ENCODE data around the gene SLC44A1. TPM values are rescaled to one million over a fixed set of nuclear protein-coding genes. Genes with fewer than 3 reads are reported as not detected.

SLC44A1 gene
- total and polyA plus RNA-seq, 10 of the 15 experiments (the other 5 are each of a cell fraction or from before 2014, with no cell fraction given): 2.4 to 21.2 (median 12.4) TPM

DNA sequence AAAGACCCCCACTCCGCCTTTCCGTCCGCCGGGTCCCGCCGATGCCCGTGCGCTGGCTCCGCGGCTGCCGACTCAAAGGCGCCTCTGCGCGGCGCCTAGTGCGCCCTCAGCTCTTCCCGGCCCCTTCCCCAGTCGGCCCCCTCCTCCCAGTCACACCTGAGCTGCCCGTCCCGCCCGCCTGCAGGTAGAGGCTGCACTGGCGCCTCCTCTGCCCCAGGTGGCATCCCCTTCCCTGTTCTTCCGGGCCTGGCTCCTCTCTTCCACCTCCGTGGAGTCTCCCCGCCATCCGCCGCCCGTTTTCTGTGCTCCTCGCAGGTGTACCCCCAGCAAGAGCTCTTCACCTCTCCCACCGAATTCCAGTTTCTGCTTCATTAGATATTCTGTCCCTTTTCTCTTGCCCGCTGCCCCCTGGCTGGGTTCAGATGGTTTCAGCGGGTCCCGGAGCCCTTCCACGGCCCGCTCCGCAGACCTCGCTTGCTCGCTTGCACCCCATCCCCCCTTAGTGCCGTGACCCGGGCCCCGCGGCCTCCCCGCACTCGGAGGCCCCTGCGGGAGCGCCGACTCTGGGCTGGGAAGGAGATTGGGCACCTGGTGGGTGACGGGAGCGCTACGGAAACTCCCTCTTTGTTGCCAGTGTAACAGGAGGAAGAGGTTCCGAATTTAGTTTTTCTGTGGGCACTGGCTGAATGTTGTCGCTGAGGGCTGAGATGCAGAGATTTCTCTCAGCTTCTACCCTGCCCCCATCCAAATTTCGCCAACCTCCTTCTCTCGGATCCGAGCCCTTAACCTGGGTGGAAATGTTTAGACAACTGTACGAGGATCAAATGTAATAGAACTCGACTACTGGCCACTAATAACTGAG, 809 bp downstream of the SLC44A1 start:
- SMC1A ChIA-PET (ENCODE audit: uncharacterized antibody, unreplicated experiment): interaction anchor here (0.7 to 1.7 kb wide), 6 partner anchors 9 to 172 kb away, joined by 3 to 8 read pairs (median 4); no protein-coding TSS in a partner anchor
- H3K27ac ChIP-seq (ENCODE audit: control insufficient read depth, insufficient read depth): peak overlapping the region; percentile 10; the same call in 1 of the 2 replicates
- H2AFZ ChIP-seq (ENCODE audit: control insufficient read depth, low read depth, low read length): peak overlapping the region; percentile 75
- H3K4me2 ChIP-seq (ENCODE audit: control insufficient read depth, insufficient read depth): peak overlapping the region; percentile 86
- peak overlapping the region; percentile 73 for H3K9ac ChIP-seq (ENCODE audit: control insufficient read depth, insufficient read depth, low read length)
- DNase-seq (ENCODE audit: low read depth, low spot score) (no peak), ATAC-seq (peak; percentile 57), FAIRE-seq (peak; percentile 78)
- H3K9me3 ChIP-seq (replicated peaks; ENCODE audit: control insufficient read depth, insufficient read depth, low read length): no peaks in the 10 kb centered on the region
- POLR2A ChIA-PET: interaction anchor here (0.7 to 2.0 kb wide), 5 partner anchors 9 to 66 kb away, joined by 3 to 10 read pairs (median 6); no protein-coding TSS in a partner anchor
- H3K27me3 ChIP-seq (replicated peaks in 1 of 2; ENCODE audit: control insufficient read depth in 2 of 2, insufficient read depth in 2 of 2, low read length in 1 of 2): no peaks in the 10 kb centered on the region
- RAD21 ChIA-PET (ENCODE audit: unreplicated experiment): interaction anchor here (0.6 to 2.0 kb wide), 15 partner anchors 8 to 478 kb away, joined by 3 to 10 read pairs (median 3); no protein-coding TSS in a partner anchor
- in situ Hi-C loops (cut with MboI): no loop called here
- peak overlapping the region; percentile 87 for H3K4me3 ChIP-seq
- intact Hi-C loops (cut with micrococcal nuclease; ENCODE audit: unreplicated experiment): loop anchor here (5.0 to 10.0 kb wide), 3 partner anchors 112 to 470 kb away; partner anchors contain the start of gene TMEM38B
- BruUV-seq (replicated peaks): no TSS peak
- H3K36me3 ChIP-seq (ENCODE audit: control insufficient read depth in 2 of 2, insufficient read depth in 2 of 2, low read length in 1 of 2): no peaks in the 10 kb centered on the region
- 1% methylated on average over 36 of the region's 57 CpGs for WGBS (ENCODE audit: insufficient coverage, insufficient replicate concordance, low lambda C conversion rate, missing lambda C conversion rate)
- peaks cover 11% of the 10 kb centered on the region for H3K4me1 ChIP-seq (ENCODE audit: control insufficient read depth, insufficient read depth, low read length)
- no peaks in the 10 kb centered on the region for H4K20me1 ChIP-seq (ENCODE audit: control insufficient read depth, insufficient read depth)
- CTCF ChIA-PET: interaction anchor here (0.7 to 1.7 kb wide), 11 partner anchors 8 to 194 kb away, joined by 3 to 5 read pairs (median 4); no protein-coding TSS in a partner anchor
- H3K79me2 ChIP-seq (ENCODE audit: control insufficient read depth, insufficient read depth, low read length): peaks cover 4% of the 10 kb centered on the region
- TF ChIP-seq SUPT20H (IDR thresholded peaks at IDR 0.05; ENCODE audit: borderline replicate concordance, control insufficient read depth, low read depth, low read length) (no peak), YY1 (IDR thresholded peaks at IDR 0.05; ENCODE audit: low read depth, low read length) (no peak), PAX5 (IDR thresholded peaks at IDR 0.05; ENCODE audit: borderline replicate concordance, low read depth, low read length) (0 out of 2 replicates have a peak, but pooled peaks have one; percentile 23), IKZF1 (conservative IDR thresholded peaks at IDR 0.05) (peak; percentile 40; the same call in 1 of the 2 replicates), SREBF1 (IDR thresholded peaks at IDR 0.05; ENCODE audit: low read length) (no peak), CHD2 (IDR thresholded peaks at IDR 0.05; ENCODE audit: borderline replicate concordance, low read depth, low read length) (peak; percentile 54; the same call in 1 of the 2 replicates)
- TF ChIP-seq, protein P1, sequence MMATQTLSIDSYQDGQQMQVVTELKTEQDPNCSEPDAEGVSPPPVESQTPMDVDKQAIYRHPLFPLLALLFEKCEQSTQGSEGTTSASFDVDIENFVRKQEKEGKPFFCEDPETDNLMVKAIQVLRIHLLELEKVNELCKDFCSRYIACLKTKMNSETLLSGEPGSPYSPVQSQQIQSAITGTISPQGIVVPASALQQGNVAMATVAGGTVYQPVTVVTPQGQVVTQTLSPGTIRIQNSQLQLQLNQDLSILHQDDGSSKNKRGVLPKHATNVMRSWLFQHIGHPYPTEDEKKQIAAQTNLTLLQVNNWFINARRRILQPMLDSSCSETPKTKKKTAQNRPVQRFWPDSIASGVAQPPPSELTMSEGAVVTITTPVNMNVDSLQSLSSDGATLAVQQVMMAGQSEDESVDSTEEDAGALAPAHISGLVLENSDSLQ (IDR thresholded peaks at IDR 0.05): no peak
- TF ChIP-seq, protein P2, sequence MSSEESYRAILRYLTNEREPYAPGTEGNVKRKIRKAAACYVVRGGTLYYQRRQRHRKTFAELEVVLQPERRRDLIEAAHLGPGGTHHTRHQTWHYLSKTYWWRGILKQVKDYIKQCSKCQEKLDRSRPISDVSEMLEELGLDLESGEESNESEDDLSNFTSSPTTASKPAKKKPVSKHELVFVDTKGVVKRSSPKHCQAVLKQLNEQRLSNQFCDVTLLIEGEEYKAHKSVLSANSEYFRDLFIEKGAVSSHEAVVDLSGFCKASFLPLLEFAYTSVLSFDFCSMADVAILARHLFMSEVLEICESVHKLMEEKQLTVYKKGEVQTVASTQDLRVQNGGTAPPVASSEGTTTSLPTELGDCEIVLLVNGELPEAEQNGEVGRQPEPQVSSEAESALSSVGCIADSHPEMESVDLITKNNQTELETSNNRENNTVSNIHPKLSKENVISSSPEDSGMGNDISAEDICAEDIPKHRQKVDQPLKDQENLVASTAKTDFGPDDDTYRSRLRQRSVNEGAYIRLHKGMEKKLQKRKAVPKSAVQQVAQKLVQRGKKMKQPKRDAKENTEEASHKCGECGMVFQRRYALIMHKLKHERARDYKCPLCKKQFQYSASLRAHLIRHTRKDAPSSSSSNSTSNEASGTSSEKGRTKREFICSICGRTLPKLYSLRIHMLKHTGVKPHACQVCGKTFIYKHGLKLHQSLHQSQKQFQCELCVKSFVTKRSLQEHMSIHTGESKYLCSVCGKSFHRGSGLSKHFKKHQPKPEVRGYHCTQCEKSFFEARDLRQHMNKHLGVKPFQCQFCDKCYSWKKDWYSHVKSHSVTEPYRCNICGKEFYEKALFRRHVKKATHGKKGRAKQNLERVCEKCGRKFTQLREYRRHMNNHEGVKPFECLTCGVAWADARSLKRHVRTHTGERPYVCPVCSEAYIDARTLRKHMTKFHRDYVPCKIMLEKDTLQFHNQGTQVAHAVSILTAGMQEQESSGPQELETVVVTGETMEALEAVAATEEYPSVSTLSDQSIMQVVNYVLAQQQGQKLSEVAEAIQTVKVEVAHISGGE (CRISPR knock-in tag; IDR thresholded peaks at IDR 0.05): no peak
- TF ChIP-seq, protein P3, sequence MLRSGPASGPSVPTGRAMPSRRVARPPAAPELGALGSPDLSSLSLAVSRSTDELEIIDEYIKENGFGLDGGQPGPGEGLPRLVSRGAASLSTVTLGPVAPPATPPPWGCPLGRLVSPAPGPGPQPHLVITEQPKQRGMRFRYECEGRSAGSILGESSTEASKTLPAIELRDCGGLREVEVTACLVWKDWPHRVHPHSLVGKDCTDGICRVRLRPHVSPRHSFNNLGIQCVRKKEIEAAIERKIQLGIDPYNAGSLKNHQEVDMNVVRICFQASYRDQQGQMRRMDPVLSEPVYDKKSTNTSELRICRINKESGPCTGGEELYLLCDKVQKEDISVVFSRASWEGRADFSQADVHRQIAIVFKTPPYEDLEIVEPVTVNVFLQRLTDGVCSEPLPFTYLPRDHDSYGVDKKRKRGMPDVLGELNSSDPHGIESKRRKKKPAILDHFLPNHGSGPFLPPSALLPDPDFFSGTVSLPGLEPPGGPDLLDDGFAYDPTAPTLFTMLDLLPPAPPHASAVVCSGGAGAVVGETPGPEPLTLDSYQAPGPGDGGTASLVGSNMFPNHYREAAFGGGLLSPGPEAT (IDR thresholded peaks at IDR 0.05; ENCODE audit: low read depth): peak; percentile 53
- TF ChIP-seq, protein P4, sequence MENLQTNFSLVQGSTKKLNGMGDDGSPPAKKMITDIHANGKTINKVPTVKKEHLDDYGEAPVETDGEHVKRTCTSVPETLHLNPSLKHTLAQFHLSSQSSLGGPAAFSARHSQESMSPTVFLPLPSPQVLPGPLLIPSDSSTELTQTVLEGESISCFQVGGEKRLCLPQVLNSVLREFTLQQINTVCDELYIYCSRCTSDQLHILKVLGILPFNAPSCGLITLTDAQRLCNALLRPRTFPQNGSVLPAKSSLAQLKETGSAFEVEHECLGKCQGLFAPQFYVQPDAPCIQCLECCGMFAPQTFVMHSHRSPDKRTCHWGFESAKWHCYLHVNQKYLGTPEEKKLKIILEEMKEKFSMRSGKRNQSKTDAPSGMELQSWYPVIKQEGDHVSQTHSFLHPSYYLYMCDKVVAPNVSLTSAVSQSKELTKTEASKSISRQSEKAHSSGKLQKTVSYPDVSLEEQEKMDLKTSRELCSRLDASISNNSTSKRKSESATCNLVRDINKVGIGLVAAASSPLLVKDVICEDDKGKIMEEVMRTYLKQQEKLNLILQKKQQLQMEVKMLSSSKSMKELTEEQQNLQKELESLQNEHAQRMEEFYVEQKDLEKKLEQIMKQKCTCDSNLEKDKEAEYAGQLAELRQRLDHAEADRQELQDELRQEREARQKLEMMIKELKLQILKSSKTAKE (IDR thresholded peaks at IDR 0.05; ENCODE audit: low read depth, poor library complexity, severe bottlenecking): peak; percentile 28
- TF ChIP-seq, protein P5, sequence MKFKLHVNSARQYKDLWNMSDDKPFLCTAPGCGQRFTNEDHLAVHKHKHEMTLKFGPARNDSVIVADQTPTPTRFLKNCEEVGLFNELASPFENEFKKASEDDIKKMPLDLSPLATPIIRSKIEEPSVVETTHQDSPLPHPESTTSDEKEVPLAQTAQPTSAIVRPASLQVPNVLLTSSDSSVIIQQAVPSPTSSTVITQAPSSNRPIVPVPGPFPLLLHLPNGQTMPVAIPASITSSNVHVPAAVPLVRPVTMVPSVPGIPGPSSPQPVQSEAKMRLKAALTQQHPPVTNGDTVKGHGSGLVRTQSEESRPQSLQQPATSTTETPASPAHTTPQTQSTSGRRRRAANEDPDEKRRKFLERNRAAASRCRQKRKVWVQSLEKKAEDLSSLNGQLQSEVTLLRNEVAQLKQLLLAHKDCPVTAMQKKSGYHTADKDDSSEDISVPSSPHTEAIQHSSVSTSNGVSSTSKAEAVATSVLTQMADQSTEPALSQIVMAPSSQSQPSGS (IDR thresholded peaks at IDR 0.05; ENCODE audit: low read length): no peak

Measured in GM12878 (cell line).